GM12878 (cell line): Measurements from ENCODE around the gene ING5. TPM values are rescaled to one million over a fixed set of nuclear protein-coding genes. Genes with fewer than 3 reads are reported as not detected.
"Not testable (repeated sequence)": the region's sequence is repeated elsewhere in the genome, so short reads cannot be mapped to it uniquely, and the experiment has no call there.

Experiments used
- ATAC-seq: fragments of 200-7000 bp; cut with Tn5 transposase; 3 replicates; pipeline ENCODE4 v1.9.1; 2020; ENCODE audit warnings: mild to moderate bottlenecking, moderate library complexity
- BruUV-seq: library from RNA; stranded (reverse); fragments of 400-500 nt; replicated peaks from 2 replicates; lab custom pipeline; 2021; lab: Mats Ljungman, UMichigan
- CTCF ChIA-PET: fragments of 300-600 bp; sonication (Branson Sonifier 250); formaldehyde crosslinking; extraction: SDS; loops from one replicate; lab custom pipeline; 2021; ENCODE audit warnings: inconsistent platforms; lab: Yijun Ruan, JAX
- POLR2A ChIA-PET: fragments of 350-600 bp; formaldehyde crosslinking; extraction: SDS; loops from one replicate; lab custom pipeline; 2021; ENCODE audit warnings: inconsistent platforms; lab: Charles Lee
- RAD21 ChIA-PET: fragments of 300-600 bp; sonication (Branson Sonifier 250); formaldehyde crosslinking; loops from one replicate; lab custom pipeline; 2023; ENCODE audit warnings: antibody characterized with exemption; ENCODE audit not compliant: unreplicated experiment; lab: Charles Lee
- SMC1A ChIA-PET: fragments of 300-600 bp; sonication (Branson Sonifier 250); formaldehyde crosslinking; loops from one replicate; lab custom pipeline; 2023; ENCODE audit not compliant: unreplicated experiment, uncharacterized antibody; lab: Charles Lee
- DNase-seq: peaks from one replicate; pipeline ENCODE4 v3.0.0-alpha.2; 2011; ENCODE audit warnings: low read depth, low spot score
- FAIRE-seq: peaks from 3 replicates; lab custom pipeline; 2011; peaks lifted over from hg19 to GRCh38; lab: Jason Lieb, UNC
- H2AFZ ChIP-seq: 2 replicates; pipeline ENCODE4 v1.6.0; 2011; ENCODE audit warnings: low read depth, low read length, control low read depth; ENCODE audit not compliant: control insufficient read depth
- H3K27ac ChIP-seq: 2 replicates; pipeline ENCODE4 v1.5.1; 2011; ENCODE audit warnings: control low read depth; ENCODE audit not compliant: control insufficient read depth, insufficient read depth
- H3K27me3 ChIP-seq, 2 experiments: replicated peaks in 1 of 2; 2 replicates each; pipeline versions ENCODE4 v1.6.0 to v1.6.1; 2011; ENCODE audit warnings: low read length in 1 of 2; ENCODE audit not compliant: control insufficient read depth in 2 of 2, insufficient read depth in 2 of 2
- H3K36me3 ChIP-seq, 2 experiments: 2 replicates each; pipeline ENCODE4 v1.5.1; 2011; ENCODE audit warnings: low read length in 1 of 2; ENCODE audit not compliant: control insufficient read depth in 2 of 2, insufficient read depth in 2 of 2
- H3K4me1 ChIP-seq: 2 replicates; pipeline ENCODE4 v1.6.1; 2011; ENCODE audit warnings: mild to moderate bottlenecking, low read length, moderate library complexity, mixed read lengths; ENCODE audit not compliant: control insufficient read depth, insufficient read depth
- H3K4me2 ChIP-seq: 2 replicates; pipeline ENCODE4 v1.6.0; 2011; ENCODE audit warnings: control low read depth; ENCODE audit not compliant: control insufficient read depth, insufficient read depth
- H3K4me3 ChIP-seq: fragments of 200-600 bp; sonication (generic); 2 replicates; pipeline ENCODE4 v1.5.1; 2016
- H3K79me2 ChIP-seq: 2 replicates; pipeline ENCODE4 v1.6.0; 2011; ENCODE audit warnings: low read length; ENCODE audit not compliant: control insufficient read depth, insufficient read depth
- H3K9ac ChIP-seq: 2 replicates; pipeline ENCODE4 v1.8.0; 2011; ENCODE audit warnings: low read length, control low read depth, mixed read lengths; ENCODE audit not compliant: control insufficient read depth, insufficient read depth
- H3K9me3 ChIP-seq: replicated peaks from 3 replicates; pipeline ENCODE4 v1.5.1; 2011; ENCODE audit warnings: mild to moderate bottlenecking, low read length; ENCODE audit not compliant: control insufficient read depth, insufficient read depth
- H4K20me1 ChIP-seq: 2 replicates; pipeline ENCODE4 v1.6.0; 2011; ENCODE audit not compliant: control insufficient read depth, insufficient read depth
- IRF3 ChIP-seq: fragments of 450-650 bp; IDR thresholded peaks from 2 replicates; pipeline ENCODE4 v1.6.1; 2014; ENCODE audit warnings: mild to moderate bottlenecking
- MLLT1 ChIP-seq: fragments of 450-650 bp; IDR thresholded peaks from 2 replicates; pipeline ENCODE4 v1.6.1; 2016; ENCODE audit warnings: mild to moderate bottlenecking
- MTA2 ChIP-seq: fragments of 450-650 bp; IDR thresholded peaks from 2 replicates; pipeline ENCODE4 v1.6.1; 2016; ENCODE audit warnings: low read depth, mild to moderate bottlenecking, moderate library complexity
- ZNF274 ChIP-seq: IDR thresholded peaks from one replicate; pipeline ENCODE4 v1.8.0; 2011; ENCODE audit not compliant: insufficient read length, insufficient read depth
- WGBS: methylation state at CpG from one replicate; pipeline ENCODE4 v1.1.6; 2016; ENCODE audit warnings: low lambda C conversion rate; ENCODE audit not compliant: insufficient replicate concordance, insufficient coverage; ENCODE audit errors: missing lambda C conversion rate; 5-methylcytosine and 5-hydroxymethylcytosine counted together
- in situ Hi-C: fragments of 300-500 bp; cut with MboI; formaldehyde crosslinking; loops from 9 replicates; pipeline ENCODE4 v1.14.3; 2018; ENCODE audit warnings: mixed read lengths
- intact Hi-C: fragments of 100-400 bp; cut with micrococcal nuclease; formaldehyde crosslinking; loops from one replicate; pipeline ENCODE4 v1.14.2; 2022; ENCODE audit not compliant: unreplicated experiment
- polyA plus RNA-seq, 11 experiments: library from polyadenylated mRNA; depleted of rRNA in 4 of 11; unstranded in 6 of 11; stranded (reverse) in 5 of 11; fragments of >200 nt; fragmentation: Nextera tagmentation in 4 of 11; fragmentation: Illumina TruSeq in 1 of 11; extraction: Ambion mirVana in 4 of 11; extraction: Trizol in 1 of 11; gene quantifications; 1 replicate in 1 of 11; 2 replicates in 10 of 11; pipeline versions ENCODE4 v1.2.1 to v1.2.3, GENCODE V29; 2011 to 2016; ENCODE audit warnings: inconsistent platforms in 2 of 11, missing spikeins in 2 of 11, low read depth in 1 of 11
- total RNA-seq, 4 experiments: library from RNA; depleted of rRNA in 3 of 4; stranded (reverse); fragments of >200 nt in 3 of 4; fragmentation: Illumina TruSeq in 1 of 4; extraction: Trizol in 1 of 4; gene quantifications; 2 replicates each; pipeline versions ENCODE4 v1.2.1 to v1.2.3, GENCODE V29; 2013 to 2021

ING5 gene
- total and polyA plus RNA-seq, 10 of the 15 experiments (the other 5 are each of a cell fraction or from before 2014, with no cell fraction given): 10.0 to 46.1 (median 27.2) TPM

GRCh38 chr2:241742320-241742939, 40.6 kb downstream of the ING5 start:
- intact Hi-C loops: no loop called here
- POLR2A ChIA-PET: no interaction called here

GRCh38 chr2:241743008-241743407, 41.2 kb downstream of the ING5 start:
- ATAC-seq, POLR2A ChIA-PET, H3K4me1 ChIP-seq, RAD21 ChIA-PET, H4K20me1 ChIP-seq, in situ Hi-C loops, H3K79me2 ChIP-seq, DNase-seq, H3K9ac ChIP-seq, H3K9me3 ChIP-seq, BruUV-seq, H3K4me3 ChIP-seq, CTCF ChIA-PET, H3K27me3 ChIP-seq, SMC1A ChIA-PET, intact Hi-C loops, H3K4me2 ChIP-seq, H3K27ac ChIP-seq, H2AFZ ChIP-seq, FAIRE-seq: not testable (repeated sequence)
- WGBS: 99% methylated on average over 15 of the region's 15 CpGs
- H3K36me3 ChIP-seq: peaks cover 2 to 10% of the 10 kb centered on the region in 2 experiments

More at GRCh38 chr2:241742320-241742939, 40.6 kb downstream of the ING5 start:
- Histone ChIP-seq H3K9me3 (no peaks in the 10 kb centered on the region; the same call in 2 of the 3 replicates), H3K9ac (no peak overlapping the region), H3K4me1 (peaks cover 5% of the 10 kb centered on the region; the same call in 1 of the 2 replicates), H3K27ac (no peak overlapping the region), H3K4me3 (no peak overlapping the region), H3K36me3 (peaks cover 2 to 10% of the 10 kb centered on the region in 2 experiments), H4K20me1 (no peaks in the 10 kb centered on the region), H2AFZ (no peak overlapping the region), H3K27me3 (no peaks in the 10 kb centered on the region), H3K4me2 (no peak overlapping the region), H3K79me2 (peaks cover 3% of the 10 kb centered on the region; the same call in 1 of the 2 replicates)
- 97% methylated on average over 28 of the region's 28 CpGs for WGBS
- ATAC-seq (no peak), DNase-seq (no peak), FAIRE-seq (no peak)
- no TSS peak for BruUV-seq
- in situ Hi-C loops: no loop called here
- RAD21 ChIA-PET: no interaction called here
- no peak for TF ChIP-seq MLLT1
- no peak for TF ChIP-seq ZNF274
- no peak for TF ChIP-seq MTA2
- no peak for TF ChIP-seq IRF3
- SMC1A ChIA-PET: no interaction called here
- CTCF ChIA-PET: no interaction called here
